ENCODE data around the gene LCE1B. TPM values are rescaled to one million over a fixed set of nuclear protein-coding genes. Genes with fewer than 3 reads are reported as not detected.
A peak's percentile ranks its signal among the peaks of the same experiment; 100 is the strongest.

LCE1B gene
- total RNA-seq, 1 experiment from 2014 or later, result not detected

DNA sequence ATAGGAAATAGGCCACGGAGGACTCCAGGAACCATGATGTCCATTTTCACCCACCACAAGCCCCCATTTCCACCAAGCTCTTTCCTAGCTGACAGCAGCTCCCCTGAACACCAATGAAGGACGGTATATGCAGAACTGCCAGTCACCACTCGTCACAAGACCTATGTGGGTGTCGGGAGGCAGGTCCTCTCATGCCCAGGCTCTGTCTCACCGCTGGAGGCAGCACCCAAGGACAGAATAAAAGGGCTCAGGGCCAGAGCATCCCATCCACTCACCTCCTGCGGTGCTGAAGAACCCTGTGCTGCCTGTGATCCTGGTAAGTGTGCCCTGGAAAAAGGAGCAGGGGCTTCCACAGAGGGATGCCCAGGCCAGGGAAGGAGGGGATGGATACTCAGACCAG, 36.9 kb upstream of the LCE1B start, which contains the start of gene LCE1F:
TSS of gene LCE1F (plus strand) at position 266 of the 400 bp plus-strand sequence. CDS start 1,232 bp downstream, outside the sequence.
- H3K27me3 ChIP-seq (ENCODE audit: insufficient read depth, low read length), result no peaks in the 10 kb centered on the region
- CTCF ChIA-PET, result no interaction called here
- TF ChIP-seq CBX3 (IDR thresholded peaks at IDR 0.05; ENCODE audit: low read depth) (no peak), FOSL1 (IDR thresholded peaks at IDR 0.05; ENCODE audit: low read depth) (no peak), MAX (IDR thresholded peaks at IDR 0.05) (no peak), SRF (IDR thresholded peaks at IDR 0.05; ENCODE audit: low read depth) (no peak), EZH2 (IDR thresholded peaks at IDR 0.05) (no peak)
- TF ChIP-seq, protein P1, sequence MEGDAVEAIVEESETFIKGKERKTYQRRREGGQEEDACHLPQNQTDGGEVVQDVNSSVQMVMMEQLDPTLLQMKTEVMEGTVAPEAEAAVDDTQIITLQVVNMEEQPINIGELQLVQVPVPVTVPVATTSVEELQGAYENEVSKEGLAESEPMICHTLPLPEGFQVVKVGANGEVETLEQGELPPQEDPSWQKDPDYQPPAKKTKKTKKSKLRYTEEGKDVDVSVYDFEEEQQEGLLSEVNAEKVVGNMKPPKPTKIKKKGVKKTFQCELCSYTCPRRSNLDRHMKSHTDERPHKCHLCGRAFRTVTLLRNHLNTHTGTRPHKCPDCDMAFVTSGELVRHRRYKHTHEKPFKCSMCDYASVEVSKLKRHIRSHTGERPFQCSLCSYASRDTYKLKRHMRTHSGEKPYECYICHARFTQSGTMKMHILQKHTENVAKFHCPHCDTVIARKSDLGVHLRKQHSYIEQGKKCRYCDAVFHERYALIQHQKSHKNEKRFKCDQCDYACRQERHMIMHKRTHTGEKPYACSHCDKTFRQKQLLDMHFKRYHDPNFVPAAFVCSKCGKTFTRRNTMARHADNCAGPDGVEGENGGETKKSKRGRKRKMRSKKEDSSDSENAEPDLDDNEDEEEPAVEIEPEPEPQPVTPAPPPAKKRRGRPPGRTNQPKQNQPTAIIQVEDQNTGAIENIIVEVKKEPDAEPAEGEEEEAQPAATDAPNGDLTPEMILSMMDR (IDR thresholded peaks at IDR 0.05 in 2 of 3, conservative IDR thresholded peaks at IDR 0.05 in 1 of 3; ENCODE audit: borderline replicate concordance in 1 of 3, insufficient read depth in 1 of 3, low read depth in 2 of 3, low read length in 2 of 3), result peak in 2 of 3 experiments; percentile 42 to 47; a peak in 4 of 6 replicates
- no peak within 1 kb of the TSS for H2AFZ ChIP-seq (ENCODE audit: low read depth, low read length, poor library complexity, severe bottlenecking)
- RAD21 ChIA-PET (ENCODE audit: low non-redundant PET in 1 of 2, low total read pairs in 2 of 2, uncharacterized antibody in 2 of 2, unreplicated experiment in 2 of 2), result no interaction called here
- DNase-seq (ENCODE audit: low read depth, low spot score) (peak; percentile 15), ATAC-seq (peak; percentile 90)
- no peak within 1 kb of the TSS for H3K27ac ChIP-seq (ENCODE audit: low read depth, low read length)
- no peaks in the 10 kb centered on the region for H3K4me1 ChIP-seq (ENCODE audit: control insufficient read depth in 1 of 2, insufficient read depth in 2 of 2, low read length in 2 of 2)
- no peaks in the 10 kb centered on the region for H3K36me3 ChIP-seq (ENCODE audit: control insufficient read depth in 1 of 2, insufficient read depth in 2 of 2, low read length in 2 of 2)
- H3K4me3 ChIP-seq (replicated peaks in 1 of 2; ENCODE audit: low read depth in 1 of 2, low read length in 2 of 2), result no peak within 1 kb of the TSS
- no peaks in the 10 kb centered on the region for H4K20me1 ChIP-seq (ENCODE audit: insufficient read depth)
- H3K9me2 ChIP-seq (ENCODE audit: insufficient read depth), result no peaks in the 10 kb centered on the region
- POLR2A ChIA-PET, result no interaction called here
- H3K79me2 ChIP-seq (ENCODE audit: insufficient read depth, low read length), result no peaks in the 10 kb centered on the region
- H3K4me2 ChIP-seq (ENCODE audit: low read length), result no peak within 1 kb of the TSS
- intact Hi-C loops (cut with micrococcal nuclease), result no loop called here
- no peaks in the 10 kb centered on the region for H3K9me3 ChIP-seq (ENCODE audit: control insufficient read depth in 1 of 2, insufficient read depth in 1 of 2, low read depth in 1 of 2, low read length in 2 of 2)
- H3K9ac ChIP-seq (ENCODE audit: low read length), result no peak within 1 kb of the TSS
- BruUV-seq (replicated peaks), result no TSS peak

- Histone ChIP-seq H3K4me3 (replicated peaks in 1 of 2; ENCODE audit: low read depth in 1 of 2, low read length in 2 of 2) (no peak overlapping the region), H3K79me2 (ENCODE audit: insufficient read depth, low read length) (no peaks in the 10 kb centered on the region), H4K20me1 (ENCODE audit: insufficient read depth) (no peaks in the 10 kb centered on the region), H3K4me1 (ENCODE audit: control insufficient read depth in 1 of 2, insufficient read depth in 2 of 2, low read length in 2 of 2) (no peaks in the 10 kb centered on the region), H2AFZ (ENCODE audit: low read depth, low read length, poor library complexity, severe bottlenecking) (no peak overlapping the region), H3K9me3 (ENCODE audit: control insufficient read depth in 1 of 2, insufficient read depth in 1 of 2, low read depth in 1 of 2, low read length in 2 of 2) (no peaks in the 10 kb centered on the region), H3K27me3 (ENCODE audit: insufficient read depth, low read length) (no peaks in the 10 kb centered on the region), H3K9me2 (ENCODE audit: insufficient read depth) (no peaks in the 10 kb centered on the region), H3K9ac (ENCODE audit: low read length) (no peak overlapping the region), H3K4me2 (ENCODE audit: low read length) (no peak overlapping the region), H3K36me3 (ENCODE audit: control insufficient read depth in 1 of 2, insufficient read depth in 2 of 2, low read length in 2 of 2) (no peaks in the 10 kb centered on the region), H3K27ac (ENCODE audit: low read depth, low read length) (no peak overlapping the region)
- no TSS peak for BruUV-seq (replicated peaks)
- ChIA-PET RAD21 (ENCODE audit: low non-redundant PET in 1 of 2, low total read pairs in 2 of 2, uncharacterized antibody in 2 of 2, unreplicated experiment in 2 of 2) (no interaction called here), CTCF (interaction anchor here (1.5 kb wide), 1 partner anchor 10 kb away, joined by 4 read pairs; the partner anchor contains the start of gene LCE1E), POLR2A (no interaction called here)
- ATAC-seq (no peak), DNase-seq (ENCODE audit: low read depth, low spot score) (no peak)
- intact Hi-C loops (cut with micrococcal nuclease), result no loop called here
- no peak for TF ChIP-seq MAX (IDR thresholded peaks at IDR 0.05)
- TF ChIP-seq SP1 (IDR thresholded peaks at IDR 0.05; ENCODE audit: low read depth), result no peak
- TF ChIP-seq TCF7L2 (IDR thresholded peaks at IDR 0.05; ENCODE audit: borderline replicate concordance, extremely low read depth, insufficient read depth, insufficient read length), result no peak
- no peak for TF ChIP-seq ZBTB33 (IDR thresholded peaks at IDR 0.05; ENCODE audit: extremely low read depth, insufficient replicate concordance, low read length)
- no peak for TF ChIP-seq EGR1 (IDR thresholded peaks at IDR 0.05; ENCODE audit: low read depth)
- TF ChIP-seq, protein P2, sequence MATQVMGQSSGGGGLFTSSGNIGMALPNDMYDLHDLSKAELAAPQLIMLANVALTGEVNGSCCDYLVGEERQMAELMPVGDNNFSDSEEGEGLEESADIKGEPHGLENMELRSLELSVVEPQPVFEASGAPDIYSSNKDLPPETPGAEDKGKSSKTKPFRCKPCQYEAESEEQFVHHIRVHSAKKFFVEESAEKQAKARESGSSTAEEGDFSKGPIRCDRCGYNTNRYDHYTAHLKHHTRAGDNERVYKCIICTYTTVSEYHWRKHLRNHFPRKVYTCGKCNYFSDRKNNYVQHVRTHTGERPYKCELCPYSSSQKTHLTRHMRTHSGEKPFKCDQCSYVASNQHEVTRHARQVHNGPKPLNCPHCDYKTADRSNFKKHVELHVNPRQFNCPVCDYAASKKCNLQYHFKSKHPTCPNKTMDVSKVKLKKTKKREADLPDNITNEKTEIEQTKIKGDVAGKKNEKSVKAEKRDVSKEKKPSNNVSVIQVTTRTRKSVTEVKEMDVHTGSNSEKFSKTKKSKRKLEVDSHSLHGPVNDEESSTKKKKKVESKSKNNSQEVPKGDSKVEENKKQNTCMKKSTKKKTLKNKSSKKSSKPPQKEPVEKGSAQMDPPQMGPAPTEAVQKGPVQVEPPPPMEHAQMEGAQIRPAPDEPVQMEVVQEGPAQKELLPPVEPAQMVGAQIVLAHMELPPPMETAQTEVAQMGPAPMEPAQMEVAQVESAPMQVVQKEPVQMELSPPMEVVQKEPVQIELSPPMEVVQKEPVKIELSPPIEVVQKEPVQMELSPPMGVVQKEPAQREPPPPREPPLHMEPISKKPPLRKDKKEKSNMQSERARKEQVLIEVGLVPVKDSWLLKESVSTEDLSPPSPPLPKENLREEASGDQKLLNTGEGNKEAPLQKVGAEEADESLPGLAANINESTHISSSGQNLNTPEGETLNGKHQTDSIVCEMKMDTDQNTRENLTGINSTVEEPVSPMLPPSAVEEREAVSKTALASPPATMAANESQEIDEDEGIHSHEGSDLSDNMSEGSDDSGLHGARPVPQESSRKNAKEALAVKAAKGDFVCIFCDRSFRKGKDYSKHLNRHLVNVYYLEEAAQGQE (IDR thresholded peaks at IDR 0.05; ENCODE audit: low read depth), result no peak
- TF ChIP-seq SIN3A (IDR thresholded peaks at IDR 0.05; ENCODE audit: low read depth), result no peak
These were observed 35.4 kb upstream of the LCE1B start for GRCh38 chr1:152776361-152776760.

Data from HCT116 (cell line).